ENCODE data around the gene AK9. TPM values are rescaled to one million over a fixed set of nuclear protein-coding genes. Genes with fewer than 3 reads are reported as not detected.

AK9 gene
- total and polyA plus RNA-seq, 10 of the 15 experiments (the other 5 are each of a cell fraction or from before 2014, with no cell fraction given), result 2.1 to 7.4 (median 4.2) TPM

DNA sequence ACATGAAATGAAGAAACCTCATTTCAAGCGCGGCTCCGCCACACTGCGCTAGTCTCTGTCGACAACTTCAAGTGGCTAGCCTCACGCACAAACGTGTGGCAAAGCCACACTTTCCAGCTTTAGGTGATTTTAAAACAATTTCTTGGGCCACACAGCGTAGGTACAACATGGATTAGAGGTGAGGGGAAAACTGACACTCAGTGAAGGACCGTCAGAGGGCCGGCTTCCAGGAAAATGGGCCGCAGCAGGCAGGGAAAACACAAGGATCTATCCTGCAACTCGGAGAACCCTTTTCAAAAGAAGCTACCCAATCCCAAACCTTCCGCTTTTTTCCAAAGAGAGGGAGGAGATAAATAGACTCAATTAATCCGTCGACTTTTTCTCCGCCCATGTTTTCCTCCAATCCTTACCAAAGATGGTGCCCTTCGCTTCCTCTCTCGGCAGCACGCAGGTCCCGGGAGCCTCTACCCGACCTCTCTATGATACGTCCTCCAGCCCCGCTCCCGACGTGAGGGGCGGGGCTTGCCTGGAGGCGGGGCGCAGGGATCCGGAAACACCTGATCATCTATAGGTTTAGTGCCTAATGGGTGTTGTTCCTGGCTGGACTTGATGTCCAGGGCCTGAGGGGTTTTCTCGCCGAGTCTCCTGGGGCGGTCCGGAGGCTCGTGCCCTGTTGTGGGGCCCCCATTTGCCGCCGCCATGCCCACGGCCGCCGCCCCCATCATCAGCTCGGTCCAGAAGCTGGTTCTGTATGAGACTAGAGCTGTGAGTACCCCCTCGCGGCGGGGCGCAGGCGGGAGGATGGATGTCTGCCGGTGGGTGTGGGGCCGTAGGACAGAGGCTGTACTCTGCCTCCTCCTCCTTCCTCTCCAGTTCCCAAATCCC is at the start of gene AK9, which contains the start of gene FIG4 (continued):
- TF ChIP-seq, protein P1, sequence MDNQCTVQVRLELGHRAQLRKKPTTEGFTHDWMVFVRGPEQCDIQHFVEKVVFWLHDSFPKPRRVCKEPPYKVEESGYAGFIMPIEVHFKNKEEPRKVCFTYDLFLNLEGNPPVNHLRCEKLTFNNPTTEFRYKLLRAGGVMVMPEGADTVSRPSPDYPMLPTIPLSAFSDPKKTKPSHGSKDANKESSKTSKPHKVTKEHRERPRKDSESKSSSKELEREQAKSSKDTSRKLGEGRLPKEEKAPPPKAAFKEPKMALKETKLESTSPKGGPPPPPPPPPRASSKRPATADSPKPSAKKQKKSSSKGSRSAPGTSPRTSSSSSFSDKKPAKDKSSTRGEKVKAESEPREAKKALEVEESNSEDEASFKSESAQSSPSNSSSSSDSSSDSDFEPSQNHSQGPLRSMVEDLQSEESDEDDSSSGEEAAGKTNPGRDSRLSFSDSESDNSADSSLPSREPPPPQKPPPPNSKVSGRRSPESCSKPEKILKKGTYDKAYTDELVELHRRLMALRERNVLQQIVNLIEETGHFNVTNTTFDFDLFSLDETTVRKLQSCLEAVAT (IDR thresholded peaks at IDR 0.05), result no peak
- TF ChIP-seq POLR2A (IDR thresholded peaks at IDR 0.05; ENCODE audit: low read depth, low read length) (peak; percentile 67), STAT1 (conservative IDR thresholded peaks at IDR 0.05) (0 out of 2 replicates have a peak, but pooled peaks have one; percentile 22), IKZF1 (conservative IDR thresholded peaks at IDR 0.05) (peak; percentile 85), GATAD2B (conservative IDR thresholded peaks at IDR 0.05; ENCODE audit: low read depth) (0 out of 2 replicates have a peak, but pooled peaks have one; percentile 33), YBX1 (IDR thresholded peaks at IDR 0.05) (no peak), FOS (IDR thresholded peaks at IDR 0.05; ENCODE audit: borderline replicate concordance, extremely low read depth, insufficient read length) (no peak), NR2C1 (IDR thresholded peaks at IDR 0.05) (peak; percentile 64), ZSCAN29 (IDR thresholded peaks at IDR 0.05) (no peak), NR2F1 (conservative IDR thresholded peaks at IDR 0.05) (no peak), NFYA (IDR thresholded peaks at IDR 0.05; ENCODE audit: borderline replicate concordance, low read depth, low read length) (no peak), DPF2 (IDR thresholded peaks at IDR 0.05) (0 out of 2 replicates have a peak, but pooled peaks have one; percentile 7), NRF1 (conservative IDR thresholded peaks at IDR 0.05; ENCODE audit: low read depth, low read length) (peak; percentile 72), ZNF24 (IDR thresholded peaks at IDR 0.05) (no peak), POLR2AphosphoS5 (IDR thresholded peaks at IDR 0.05; ENCODE audit: low read length) (peak; percentile 38), TCF12 (IDR thresholded peaks at IDR 0.05; ENCODE audit: low read depth, low read length) (no peak), SUZ12 (IDR thresholded peaks at IDR 0.05; ENCODE audit: unreplicated experiment) (no peak), ZNF274 (IDR thresholded peaks at IDR 0.05; ENCODE audit: insufficient read depth, insufficient read length) (no peak), MYB (IDR thresholded peaks at IDR 0.05; ENCODE audit: borderline replicate concordance, low read depth, low read length) (no peak), NBN (IDR thresholded peaks at IDR 0.05) (no peak; the same call in none of the 2 replicates), PAX8 (IDR thresholded peaks at IDR 0.05) (0 out of 2 replicates have a peak, but pooled peaks have one; percentile 69), IKZF2 (IDR thresholded peaks at IDR 0.05) (peak; percentile 32 to 36; a peak in 2 of 4 replicates)
- TF ChIP-seq, protein P2, sequence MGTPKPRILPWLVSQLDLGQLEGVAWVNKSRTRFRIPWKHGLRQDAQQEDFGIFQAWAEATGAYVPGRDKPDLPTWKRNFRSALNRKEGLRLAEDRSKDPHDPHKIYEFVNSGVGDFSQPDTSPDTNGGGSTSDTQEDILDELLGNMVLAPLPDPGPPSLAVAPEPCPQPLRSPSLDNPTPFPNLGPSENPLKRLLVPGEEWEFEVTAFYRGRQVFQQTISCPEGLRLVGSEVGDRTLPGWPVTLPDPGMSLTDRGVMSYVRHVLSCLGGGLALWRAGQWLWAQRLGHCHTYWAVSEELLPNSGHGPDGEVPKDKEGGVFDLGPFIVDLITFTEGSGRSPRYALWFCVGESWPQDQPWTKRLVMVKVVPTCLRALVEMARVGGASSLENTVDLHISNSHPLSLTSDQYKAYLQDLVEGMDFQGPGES (IDR thresholded peaks at IDR 0.05), result no peak
- TF ChIP-seq, protein P3, sequence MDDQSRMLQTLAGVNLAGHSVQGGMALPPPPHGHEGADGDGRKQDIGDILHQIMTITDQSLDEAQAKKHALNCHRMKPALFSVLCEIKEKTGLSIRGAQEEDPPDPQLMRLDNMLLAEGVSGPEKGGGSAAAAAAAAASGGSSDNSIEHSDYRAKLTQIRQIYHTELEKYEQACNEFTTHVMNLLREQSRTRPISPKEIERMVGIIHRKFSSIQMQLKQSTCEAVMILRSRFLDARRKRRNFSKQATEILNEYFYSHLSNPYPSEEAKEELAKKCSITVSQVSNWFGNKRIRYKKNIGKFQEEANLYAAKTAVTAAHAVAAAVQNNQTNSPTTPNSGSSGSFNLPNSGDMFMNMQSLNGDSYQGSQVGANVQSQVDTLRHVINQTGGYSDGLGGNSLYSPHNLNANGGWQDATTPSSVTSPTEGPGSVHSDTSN (IDR thresholded peaks at IDR 0.05; ENCODE audit: insufficient replicate concordance, low read depth, low read length), result no peak
- TF ChIP-seq, protein P4, sequence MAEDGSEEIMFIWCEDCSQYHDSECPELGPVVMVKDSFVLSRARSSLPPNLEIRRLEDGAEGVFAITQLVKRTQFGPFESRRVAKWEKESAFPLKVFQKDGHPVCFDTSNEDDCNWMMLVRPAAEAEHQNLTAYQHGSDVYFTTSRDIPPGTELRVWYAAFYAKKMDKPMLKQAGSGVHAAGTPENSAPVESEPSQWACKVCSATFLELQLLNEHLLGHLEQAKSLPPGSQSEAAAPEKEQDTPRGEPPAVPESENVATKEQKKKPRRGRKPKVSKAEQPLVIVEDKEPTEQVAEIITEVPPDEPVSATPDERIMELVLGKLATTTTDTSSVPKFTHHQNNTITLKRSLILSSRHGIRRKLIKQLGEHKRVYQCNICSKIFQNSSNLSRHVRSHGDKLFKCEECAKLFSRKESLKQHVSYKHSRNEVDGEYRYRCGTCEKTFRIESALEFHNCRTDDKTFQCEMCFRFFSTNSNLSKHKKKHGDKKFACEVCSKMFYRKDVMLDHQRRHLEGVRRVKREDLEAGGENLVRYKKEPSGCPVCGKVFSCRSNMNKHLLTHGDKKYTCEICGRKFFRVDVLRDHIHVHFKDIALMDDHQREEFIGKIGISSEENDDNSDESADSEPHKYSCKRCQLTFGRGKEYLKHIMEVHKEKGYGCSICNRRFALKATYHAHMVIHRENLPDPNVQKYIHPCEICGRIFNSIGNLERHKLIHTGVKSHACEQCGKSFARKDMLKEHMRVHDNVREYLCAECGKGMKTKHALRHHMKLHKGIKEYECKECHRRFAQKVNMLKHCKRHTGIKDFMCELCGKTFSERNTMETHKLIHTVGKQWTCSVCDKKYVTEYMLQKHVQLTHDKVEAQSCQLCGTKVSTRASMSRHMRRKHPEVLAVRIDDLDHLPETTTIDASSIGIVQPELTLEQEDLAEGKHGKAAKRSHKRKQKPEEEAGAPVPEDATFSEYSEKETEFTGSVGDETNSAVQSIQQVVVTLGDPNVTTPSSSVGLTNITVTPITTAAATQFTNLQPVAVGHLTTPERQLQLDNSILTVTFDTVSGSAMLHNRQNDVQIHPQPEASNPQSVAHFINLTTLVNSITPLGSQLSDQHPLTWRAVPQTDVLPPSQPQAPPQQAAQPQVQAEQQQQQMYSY (CRISPR knock-in tag; IDR thresholded peaks at IDR 0.05), result no peak

All from GM12878 (cell line).